Adrenal gland (tissue), 12 donors: ENCODE results near the gene ST6GALNAC3. TPM values are rescaled to one million over a fixed set of nuclear protein-coding genes. Genes with fewer than 3 reads are reported as not detected.

Source experiments
- DNase-seq, 7 donors: peaks; one replicate each; pipeline ENCODE4 v3.0.0-alpha.2; 2019 to 2020
- H3K27ac ChIP-seq, 5 donors: fragments of 200-600 bp; sonication (generic) in 4 of 5; 1 replicate in 3 of 5; 2 replicates in 2 of 5; pipeline versions ENCODE4 v1.5.1 to v1.8.0; 2016 to 2020; ENCODE audit warnings: mild to moderate bottlenecking in 1 of 5
- H3K27me3 ChIP-seq: fragments of 200-600 bp; 2 replicates; pipeline ENCODE4 v1.8.0; 2021
- H3K36me3 ChIP-seq, 2 donors: fragments of 200-600 bp; replicated peaks in 1 of 2; 1 replicate in 1 of 2; 2 replicates in 1 of 2; pipeline versions ENCODE4 v1.5.1 to v1.8.0; 2018 to 2022
- H3K4me1 ChIP-seq, 2 donors: fragments of 200-600 bp; replicated peaks in 1 of 2; 1 replicate in 1 of 2; 2 replicates in 1 of 2; pipeline versions ENCODE4 v1.5.1 to v1.8.0; 2018 to 2021
- H3K4me3 ChIP-seq, 4 donors: fragments of 200-600 bp; sonication (generic) in 3 of 4; one replicate each; pipeline ENCODE4 v1.5.1; 2016 to 2018
- H3K9me3 ChIP-seq, 3 donors: fragments of 200-600 bp; sonication (generic) in 1 of 3; replicated peaks in 1 of 3; 1 replicate in 2 of 3; 2 replicates in 1 of 3; pipeline versions ENCODE4 v1.5.1 to v1.8.0; 2016 to 2021
- POLR2A ChIP-seq, 2 donors: fragments of 450-650 bp; IDR thresholded peaks; one replicate each; pipeline ENCODE4 v1.6.1; 2017; ENCODE audit warnings: antibody characterized with exemption in 2 of 2, mild to moderate bottlenecking in 2 of 2, moderate library complexity in 1 of 2
- WGBS, 4 donors: extraction: QIAGEN DNeasy Blood & Tissue Kit in 2 of 4; methylation state at CpG; one replicate each; pipeline versions ENCODE4 v1.1.5 to v1.1.7; 2013 to 2017; 5-methylcytosine and 5-hydroxymethylcytosine counted together
- intact Hi-C, 2 donors: fragments of 100-400 bp; cut with DNase I; formaldehyde crosslinking; loops; one replicate each; pipeline versions ENCODE4 v1.14.1 to v1.15.0; 2022 to 2023
- polyA plus RNA-seq, 3 donors: library from polyadenylated mRNA; stranded (reverse); fragments of 200-250 nt in 2 of 3; fragments of 350-450 nt in 1 of 3; fragmentation: Illumina TruSeq in 1 of 3; extraction: RNeasy Lipid Tissue Mini Kit (QIAGEN cat#74804) in 1 of 3; gene quantifications; one replicate each; pipeline ENCODE4 v1.2.3, GENCODE V29; 2013 to 2014
- total RNA-seq, 9 donors: library from RNA; depleted of rRNA in 4 of 9; stranded (reverse); fragments of >200 nt in 4 of 9; fragments of 120-200 nt in 1 of 9; fragmentation: NEBNext Ultra II Directional in 1 of 9; extraction: Animal tissue kit (Norgen Biotek cat#: 25700) in 1 of 9; gene quantifications; one replicate each; pipeline versions ENCODE4 v1.1.0 to v1.2.4, GENCODE V29; 2013 to 2023
- TF ChIP-seq, protein P1 (sequence below), 6 experiments: fragments of 450-650 bp in 4 of 6; fragments of 200-600 bp in 2 of 6; sonication (generic) in 1 of 6; IDR thresholded peaks; 1 replicate in 5 of 6; 2 replicates in 1 of 6; pipeline versions ENCODE4 v1.5.1 to v1.8.0; 2016 to 2021; ENCODE audit warnings: antibody characterized with exemption in 6 of 6, mild to moderate bottlenecking in 2 of 6, moderate library complexity in 1 of 6
- donor health status: healthy with polysubstance abuse.
- donor health status: Bipolar disorder and iron deficiency.
- donor health status: DM: yes; HTN: yes; CAD: no.
- donor health status: DM: no; HTN: no; CAD: no.
- donor health status: DM: no; HTN: no; CAD: no.
- donor health status: DM: yes; HTN: yes; CAD: no.

ST6GALNAC3 gene
- total and polyA plus RNA-seq, 12 donors = 1.4 to 11.5 (median 5.9) TPM

DNA sequence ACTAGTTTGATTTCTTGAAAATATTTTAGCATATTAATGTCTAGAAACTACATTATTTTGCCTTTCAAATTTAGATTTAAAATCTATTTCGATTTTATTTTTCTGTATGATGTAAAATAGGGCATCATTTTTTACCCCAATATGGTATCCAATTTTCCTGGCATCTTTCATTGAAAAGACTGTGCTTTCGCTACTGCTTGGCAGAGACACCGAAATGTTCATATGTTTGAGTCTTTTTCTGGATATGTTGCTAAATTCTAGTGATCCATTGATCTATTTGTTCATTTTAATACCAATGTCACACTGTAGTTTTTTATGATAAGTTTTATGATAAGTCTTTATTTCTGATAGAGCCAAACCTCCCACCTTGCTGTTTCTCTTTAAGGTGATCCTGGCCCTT, 24.3 kb downstream of the ST6GALNAC3 start:
- intact Hi-C loops = no loop called here

DNA sequence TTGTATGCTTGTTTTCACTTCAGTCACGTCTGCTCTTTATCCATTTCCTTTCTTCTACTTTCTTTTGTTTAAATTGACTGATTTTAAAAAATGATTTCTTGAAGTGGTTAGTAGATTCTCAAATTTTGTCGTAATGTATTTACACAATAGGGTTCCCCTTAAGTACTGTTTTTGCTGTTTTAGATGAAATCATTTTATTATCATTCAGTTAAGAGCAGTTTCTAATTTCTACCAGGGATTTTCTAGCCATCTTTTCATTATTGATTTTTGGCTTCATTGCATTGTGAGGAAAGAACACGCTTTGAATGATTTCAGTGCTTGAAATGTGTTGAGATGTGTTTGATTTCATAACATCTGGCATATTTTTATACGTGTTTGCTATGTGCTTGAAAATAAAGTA, 27.0 kb downstream of the ST6GALNAC3 start:
- intact Hi-C loops = no loop called here
- Histone ChIP-seq H3K36me3 (no peaks in the 10 kb centered on the region), H3K4me3 (no peak overlapping the region), H3K4me1 (no peaks in the 10 kb centered on the region), H3K27me3 (no peaks in the 10 kb centered on the region), H3K9me3 (no peaks in the 10 kb centered on the region), H3K27ac (no peak overlapping the region)
- WGBS, 4 donors = 73 to 79% (median 78%) methylated on average over 4 of the region's 4 CpGs
- no peak for DNase-seq
- TF ChIP-seq POLR2A (IDR thresholded peaks at IDR 0.05) = no peak
- TF ChIP-seq, protein P1, sequence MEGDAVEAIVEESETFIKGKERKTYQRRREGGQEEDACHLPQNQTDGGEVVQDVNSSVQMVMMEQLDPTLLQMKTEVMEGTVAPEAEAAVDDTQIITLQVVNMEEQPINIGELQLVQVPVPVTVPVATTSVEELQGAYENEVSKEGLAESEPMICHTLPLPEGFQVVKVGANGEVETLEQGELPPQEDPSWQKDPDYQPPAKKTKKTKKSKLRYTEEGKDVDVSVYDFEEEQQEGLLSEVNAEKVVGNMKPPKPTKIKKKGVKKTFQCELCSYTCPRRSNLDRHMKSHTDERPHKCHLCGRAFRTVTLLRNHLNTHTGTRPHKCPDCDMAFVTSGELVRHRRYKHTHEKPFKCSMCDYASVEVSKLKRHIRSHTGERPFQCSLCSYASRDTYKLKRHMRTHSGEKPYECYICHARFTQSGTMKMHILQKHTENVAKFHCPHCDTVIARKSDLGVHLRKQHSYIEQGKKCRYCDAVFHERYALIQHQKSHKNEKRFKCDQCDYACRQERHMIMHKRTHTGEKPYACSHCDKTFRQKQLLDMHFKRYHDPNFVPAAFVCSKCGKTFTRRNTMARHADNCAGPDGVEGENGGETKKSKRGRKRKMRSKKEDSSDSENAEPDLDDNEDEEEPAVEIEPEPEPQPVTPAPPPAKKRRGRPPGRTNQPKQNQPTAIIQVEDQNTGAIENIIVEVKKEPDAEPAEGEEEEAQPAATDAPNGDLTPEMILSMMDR (IDR thresholded peaks at IDR 0.05) = no peak

More for the DNA sequence above, 24.3 kb downstream of the ST6GALNAC3 start:
- no peak overlapping the region for H3K4me3 ChIP-seq
- no peak overlapping the region for H3K27ac ChIP-seq
- DNase-seq = no peak
- 75 to 82% (median 81%) methylated on average over 3 of the region's 3 CpGs for WGBS, 4 donors
- no peak for TF ChIP-seq POLR2A (IDR thresholded peaks at IDR 0.05)
- TF ChIP-seq, protein P1 (IDR thresholded peaks at IDR 0.05) = no peak
- H3K27me3 ChIP-seq = no peaks in the 10 kb centered on the region
- no peaks in the 10 kb centered on the region for H3K4me1 ChIP-seq
- no peaks in the 10 kb centered on the region for H3K9me3 ChIP-seq
- no peaks in the 10 kb centered on the region for H3K36me3 ChIP-seq

DNA sequence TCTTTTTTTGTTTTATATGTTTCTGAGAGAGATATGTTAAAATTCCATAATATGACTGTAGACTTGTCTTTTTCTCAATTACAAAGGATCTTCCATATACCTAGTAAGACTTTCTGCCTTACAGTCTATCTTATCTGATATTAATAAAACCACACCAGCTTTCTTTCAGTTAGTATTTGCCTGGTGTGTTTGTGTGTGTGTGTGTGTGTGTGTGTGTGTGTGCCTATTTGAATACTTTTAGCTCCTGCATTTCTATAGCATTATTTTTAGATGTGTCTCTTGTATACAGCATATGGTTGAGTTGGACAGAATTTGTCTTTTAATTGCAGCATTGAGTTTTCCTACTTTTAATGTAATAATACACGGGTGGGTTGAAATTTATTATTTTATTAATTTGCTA, 27.5 kb downstream of the ST6GALNAC3 start:
- H3K27ac ChIP-seq = no peak overlapping the region
- TF ChIP-seq POLR2A (IDR thresholded peaks at IDR 0.05) = no peak
- TF ChIP-seq, protein P1 (IDR thresholded peaks at IDR 0.05) = no peak
- H3K4me1 ChIP-seq = no peaks in the 10 kb centered on the region
- no peak overlapping the region for H3K4me3 ChIP-seq
- H3K27me3 ChIP-seq = no peaks in the 10 kb centered on the region
- WGBS, 4 donors = 81 to 94% (median 88%) methylated on average over 1 of the region's 1 CpG
- H3K9me3 ChIP-seq = no peaks in the 10 kb centered on the region
- intact Hi-C loops = no loop called here
- no peak for DNase-seq
- H3K36me3 ChIP-seq = no peaks in the 10 kb centered on the region

DNA sequence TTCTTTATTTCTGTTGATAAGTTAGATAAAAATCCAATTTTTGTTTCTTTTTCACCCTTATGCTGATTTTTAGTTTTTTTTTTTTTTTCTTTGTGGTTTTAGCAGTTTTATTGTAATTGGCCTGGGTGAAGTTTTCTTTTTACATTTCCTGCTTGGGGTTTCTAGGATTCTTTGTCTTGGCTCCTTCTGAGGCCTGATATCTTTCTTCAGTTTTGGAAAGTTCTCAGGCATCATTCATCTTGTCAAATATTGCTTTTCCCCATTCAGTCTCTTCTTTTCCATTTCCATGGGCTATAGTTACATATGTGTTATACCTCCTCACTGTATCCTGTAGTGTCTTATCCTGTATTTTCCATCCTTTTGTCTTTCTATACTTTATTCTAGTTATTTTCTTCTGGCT, 28.5 kb downstream of the ST6GALNAC3 start:
- H3K9me3 ChIP-seq = no peaks in the 10 kb centered on the region
- no peak for TF ChIP-seq POLR2A (IDR thresholded peaks at IDR 0.05)
- TF ChIP-seq, protein P1 (IDR thresholded peaks at IDR 0.05) = no peak
- intact Hi-C loops = no loop called here

More for the DNA sequence above, 28.5 kb downstream of the ST6GALNAC3 start:
- no peak for DNase-seq
- Histone ChIP-seq H3K4me1 (no peaks in the 10 kb centered on the region), H3K36me3 (no peaks in the 10 kb centered on the region), H3K27ac (no peak overlapping the region), H3K4me3 (no peak overlapping the region), H3K27me3 (no peaks in the 10 kb centered on the region)
